HepG2 (cell line): Measurements from ENCODE around the gene CAMSAP2. TPM values are rescaled to one million over a fixed set of nuclear protein-coding genes. Genes with fewer than 3 reads are reported as not detected.

Experiments
- ATAC-seq: fragments of 200-7000 bp; cut with Tn5 transposase; 3 replicates; pipeline ENCODE4 v1.9.1; 2020; ENCODE audit warnings: mild to moderate bottlenecking, moderate library complexity
- BruUV-seq: library from RNA; stranded (reverse); fragments of 400-500 nt; replicated peaks from 2 replicates; lab custom pipeline; 2021; lab: Mats Ljungman, UMichigan
- CTCF ChIA-PET: fragments of 300-600 bp; formaldehyde crosslinking; extraction: SDS; loops from one replicate; lab custom pipeline; 2021; ENCODE audit warnings: low total read pairs, inconsistent platforms, low intra/inter-chr PET ratio; lab: Yijun Ruan, JAX
- POLR2A ChIA-PET: fragments of 350-600 bp; sonication (Branson Sonifier 250); formaldehyde crosslinking; loops from one replicate; lab custom pipeline; 2020; ENCODE audit warnings: antibody characterized with exemption, inconsistent platforms; lab: Yijun Ruan, JAX
- DNase-seq: peaks from one replicate; pipeline ENCODE4 v3.0.0-alpha.2; 2015; ENCODE audit warnings: low spot score
- FAIRE-seq: peaks from 3 replicates; lab custom pipeline; 2011; peaks lifted over from hg19 to GRCh38; lab: Jason Lieb, UNC
- H2AFZ ChIP-seq: one replicate; pipeline ENCODE4 v1.6.1; 2011; ENCODE audit warnings: low read length, inconsistent platforms
- H3K27ac ChIP-seq: fragments of 300-600 bp; 3 replicates; pipeline ENCODE4 v1.8.0; 2011; ENCODE audit warnings: mixed run types, mild to moderate bottlenecking, mixed read lengths, low read length, inconsistent platforms; ENCODE audit not compliant: insufficient read depth; ENCODE audit errors: extremely low read length
- H3K27me3 ChIP-seq, 2 experiments: fragments of 200-600 bp in 1 of 2; 2 replicates in 1 of 2; 3 replicates in 1 of 2; pipeline versions ENCODE4 v1.6.0 to v1.8.0; 2011; ENCODE audit warnings: low read length in 2 of 2, mild to moderate bottlenecking in 2 of 2, moderate library complexity in 2 of 2, inconsistent platforms in 1 of 2; ENCODE audit not compliant: insufficient read depth in 2 of 2, control insufficient read depth in 1 of 2
- H3K36me3 ChIP-seq, 2 experiments: fragments of 200-600 bp in 1 of 2; replicated peaks in 1 of 2; 2 replicates in 1 of 2; 3 replicates in 1 of 2; pipeline versions ENCODE4 v1.5.1 to v1.8.0; 2011; ENCODE audit warnings: low read length in 2 of 2, inconsistent platforms in 1 of 2; ENCODE audit not compliant: insufficient read depth in 2 of 2, control insufficient read depth in 1 of 2
- H3K4me1 ChIP-seq: 2 replicates; pipeline ENCODE4 v1.5.1; 2012; ENCODE audit warnings: low read length, inconsistent platforms; ENCODE audit not compliant: insufficient read depth
- H3K4me2 ChIP-seq: 2 replicates; pipeline ENCODE4 v1.6.0; 2011; ENCODE audit warnings: low read depth, low read length, inconsistent platforms
- H3K4me3 ChIP-seq, 3 experiments: fragments of 200-600 bp in 1 of 3; sonication (generic), shearing (Covaris generic) in 1 of 3; replicated peaks in 1 of 3; 2 replicates each; pipeline ENCODE4 v1.5.1; 2011 to 2016; ENCODE audit warnings: low read length in 3 of 3, inconsistent platforms in 2 of 3, low read depth in 2 of 3, mild to moderate bottlenecking in 2 of 3, control low read depth in 1 of 3, mixed read lengths in 1 of 3; ENCODE audit not compliant: insufficient read depth in 1 of 3
- H3K79me2 ChIP-seq: one replicate; pipeline ENCODE4 v1.6.1; 2011; ENCODE audit warnings: low read length, inconsistent platforms; ENCODE audit not compliant: insufficient read depth
- H3K9ac ChIP-seq: 2 replicates; pipeline ENCODE4 v1.6.0; 2011; ENCODE audit warnings: mild to moderate bottlenecking, low read depth, low read length, inconsistent platforms; ENCODE audit not compliant: insufficient read depth
- H3K9me3 ChIP-seq: 2 replicates; pipeline ENCODE4 v1.5.1; 2012; ENCODE audit warnings: mild to moderate bottlenecking, low read length
- H4K20me1 ChIP-seq: 2 replicates; pipeline ENCODE4 v1.6.0; 2011; ENCODE audit warnings: inconsistent platforms, mild to moderate bottlenecking, low read length, moderate library complexity; ENCODE audit not compliant: insufficient read depth
- MLX ChIP-seq: IDR thresholded peaks from 2 replicates; pipeline ENCODE4 v1.6.1; 2016
- ZKSCAN1 ChIP-seq: fragments of 150-350 bp; IDR thresholded peaks from 2 replicates; pipeline ENCODE4 v1.6.1; 2014; ENCODE audit warnings: low read length
- ZNF225 ChIP-seq: sonication (generic); formaldehyde crosslinking; IDR thresholded peaks from 2 replicates; pipeline ENCODE4 v1.4.0; 2020; ENCODE audit warnings: mild to moderate bottlenecking, missing genetic modification reagents
- ZNF550 ChIP-seq: sonication (generic); formaldehyde crosslinking; IDR thresholded peaks from 2 replicates; pipeline ENCODE4 v1.4.0; 2020; ENCODE audit warnings: mild to moderate bottlenecking, missing genetic modification reagents, borderline replicate concordance
- ZNF646 ChIP-seq: sonication (generic); formaldehyde crosslinking; IDR thresholded peaks from 2 replicates; pipeline ENCODE4 v1.9.0; 2021; ENCODE audit warnings: mild to moderate bottlenecking, missing genetic modification reagents
- WGBS: methylation state at CpG from one replicate; pipeline ENCODE4 v1.1.6; 2017; ENCODE audit warnings: low lambda C conversion rate; 5-methylcytosine and 5-hydroxymethylcytosine counted together
- in situ Hi-C: cut with HindIII; loops from 2 replicates; pipeline ENCODE4 v1.10.0; 2017; ENCODE audit warnings: low pct_unique_long_range_greater_than_20kb; ENCODE audit not compliant: extremely low pct_ligation_motif_present
- intact Hi-C: fragments of 100-400 bp; cut with micrococcal nuclease; formaldehyde crosslinking; loops from one replicate; pipeline ENCODE4 v1.10.0; 2022; ENCODE audit not compliant: unreplicated experiment
- polyA plus RNA-seq, 8 experiments: library from polyadenylated mRNA; depleted of rRNA in 3 of 8; stranded (reverse) in 7 of 8; unstranded in 1 of 8; fragments of >200 nt; fragmentation: Illumina TruSeq in 4 of 8; extraction: Trizol in 4 of 8; gene quantifications; 2 replicates each; pipeline versions ENCODE4 v1.2.1 to v1.2.3, GENCODE V29; 2011 to 2016; ENCODE audit warnings: low read depth in 4 of 8, missing spikeins in 1 of 8, mixed read lengths in 1 of 8; ENCODE audit not compliant: insufficient read depth in 1 of 8
- total RNA-seq, 5 experiments: library from RNA; depleted of rRNA; stranded (reverse); fragments of >200 nt; fragmentation: Illumina TruSeq; extraction: Trizol; gene quantifications; 2 replicates each; pipeline ENCODE4 v1.2.3, GENCODE V29; 2016; ENCODE audit warnings: low read depth in 1 of 5

CAMSAP2 gene
- total and polyA plus RNA-seq, 2 of the 13 experiments (the other 11 are each of a cell fraction or from before 2014, with no cell fraction given): 3.4 to 8.2 TPM

GRCh38 chr1:200755456-200755855 lies 16.8 kb downstream of the CAMSAP2 start:
- H3K27ac ChIP-seq: no peak overlapping the region
- TF ChIP-seq ZNF225 (CRISPR knock-in tag) (no peak), MLX (no peak), ZKSCAN1 (no peak)
- no peak overlapping the region for H2AFZ ChIP-seq
- POLR2A ChIA-PET: interaction anchor here (1.4 kb wide), 1 partner anchor 86 kb away, joined by 4 read pairs; the partner anchor contains the start of gene DDX59
- intact Hi-C loops (no loop called here), in situ Hi-C loops (no loop called here)
- no peaks in the 10 kb centered on the region for H3K27me3 ChIP-seq
- no peak overlapping the region for H3K9ac ChIP-seq
- no peaks in the 10 kb centered on the region for H3K9me3 ChIP-seq
- BruUV-seq: no TSS peak
- 98% methylated on average over 3 of the region's 3 CpGs for WGBS
- FAIRE-seq (no peak), DNase-seq (no peak), ATAC-seq (no peak)
- 0 out of 5 replicates have a peak, but pooled peaks cover 0 to 2% of the 10 kb centered on the region in 2 experiments for H3K36me3 ChIP-seq
- no peaks in the 10 kb centered on the region for H3K79me2 ChIP-seq
- no peak overlapping the region for H3K4me2 ChIP-seq
- no peak overlapping the region for H3K4me3 ChIP-seq
- no peaks in the 10 kb centered on the region for H3K4me1 ChIP-seq
- no peaks in the 10 kb centered on the region for H4K20me1 ChIP-seq
- CTCF ChIA-PET: no interaction called here

GRCh38 chr1:200762089-200762488 lies 23.4 kb downstream of the CAMSAP2 start:
- Histone ChIP-seq H3K9ac (no peak overlapping the region), H3K36me3 (peaks cover 4 to 9% of the 10 kb centered on the region in 2 experiments; a peak in 2 of 5 replicates), H3K4me2 (no peak overlapping the region), H3K4me1 (no peaks in the 10 kb centered on the region), H3K27me3 (no peaks in the 10 kb centered on the region; a peak in 1 of 5 replicates), H4K20me1 (no peaks in the 10 kb centered on the region), H3K4me3 (no peak overlapping the region), H3K79me2 (no peaks in the 10 kb centered on the region), H2AFZ (no peak overlapping the region), H3K27ac (no peak overlapping the region), H3K9me3 (no peaks in the 10 kb centered on the region)
- ATAC-seq: no peak
- BruUV-seq: no TSS peak
- TF ChIP-seq ZNF646 (no peak), ZNF550 (CRISPR knock-in tag) (no peak)
- ChIA-PET CTCF (no interaction called here), POLR2A (no interaction called here)
- FAIRE-seq: no peak
- intact Hi-C loops (no loop called here), in situ Hi-C loops (no loop called here)
- no peak for DNase-seq
